Measurements from ENCODE around the gene LPCAT1. TPM values are rescaled to one million over a fixed set of nuclear protein-coding genes. Genes with fewer than 3 reads are reported as not detected.

The LPCAT1 gene
- total and polyA plus RNA-seq, 2 of the 13 experiments (the other 11 are each of a cell fraction or from before 2014, with no cell fraction given) = 29.8 to 90.6 TPM

- no peak for TF ChIP-seq FIP1L1 (IDR thresholded peaks at IDR 0.05; ENCODE audit: borderline replicate concordance, insufficient read depth, low read depth, low read length)
- TF ChIP-seq ZMAT3 (CRISPR knock-in tag; conservative IDR thresholded peaks at IDR 0.05) = no peak; the same call in 1 of the 2 replicates
- no peak for TF ChIP-seq SCMH1 (CRISPR knock-in tag; IDR thresholded peaks at IDR 0.05; ENCODE audit: borderline replicate concordance)
- no peak for TF ChIP-seq SRF (IDR thresholded peaks at IDR 0.05; ENCODE audit: low read depth, low read length)
- TF ChIP-seq ZNF230 (CRISPR knock-in tag; IDR thresholded peaks at IDR 0.05) = peak; percentile 71; the same call in 1 of the 2 replicates
- TF ChIP-seq TEAD3 (CRISPR knock-in tag; optimal IDR thresholded peaks at IDR 0.05; ENCODE audit: borderline replicate concordance) = peak; percentile 97
- no peak for TF ChIP-seq REPIN1 (CRISPR knock-in tag; IDR thresholded peaks at IDR 0.05; ENCODE audit: borderline replicate concordance, low read depth)
- no peak for TF ChIP-seq ZNF263 (CRISPR knock-in tag; IDR thresholded peaks at IDR 0.05)
- TF ChIP-seq FOXO1 (CRISPR knock-in tag; IDR thresholded peaks at IDR 0.05) = peak; percentile 43; the same call in 1 of the 2 replicates
- no peak for TF ChIP-seq AKAP8 (CRISPR knock-in tag; IDR thresholded peaks at IDR 0.05)
- TF ChIP-seq MIXL1 (CRISPR knock-in tag; IDR thresholded peaks at IDR 0.05) = 0 out of 2 replicates have a peak, but pooled peaks have one; percentile 63
- TF ChIP-seq XRCC5 (optimal IDR thresholded peaks at IDR 0.05; ENCODE audit: low read length) = peak; percentile 9
- TF ChIP-seq ZNF18 (CRISPR knock-in tag; IDR thresholded peaks at IDR 0.05; ENCODE audit: insufficient replicate concordance) = no peak
- TF ChIP-seq MAX (IDR thresholded peaks at IDR 0.05) = peak; percentile 25; the same call in 1 of the 2 replicates
- 0 out of 2 replicates have a peak, but pooled peaks have one; percentile 21 for TF ChIP-seq ZNF609 (CRISPR knock-in tag; IDR thresholded peaks at IDR 0.05; ENCODE audit: borderline replicate concordance)
- no peak for TF ChIP-seq PHF20 (CRISPR knock-in tag; IDR thresholded peaks at IDR 0.05)
- peak; percentile 4; the same call in 1 of the 2 replicates for TF ChIP-seq ZGPAT (CRISPR knock-in tag; IDR thresholded peaks at IDR 0.05)
- TF ChIP-seq ZNF574 (CRISPR knock-in tag; IDR thresholded peaks at IDR 0.05) = peak; percentile 46; the same call in 1 of the 2 replicates
Measured at GRCh38 chr5:1568201-1568979, 44.6 kb upstream of the LPCAT1 start (continued).

Measured in HepG2 (cell line).